Hippocampal formation (tissue), 2 donors: ENCODE data around the gene THRAP3.

ENCODE experiments used
- DNase-seq, 2 donors: peaks; one replicate each; lab custom pipeline; 2025; lab: John Stamatoyannopoulos, UW

The THRAP3 gene

GRCh38 chr1:36351227-36351977 is 127.2 kb downstream of the THRAP3 start:
- peak in 1 of 2 donors; percentile 6 for DNase-seq

GRCh38 chr1:36352125-36352909 is 128.1 kb downstream of the THRAP3 start:
- no peak for DNase-seq

DNA sequence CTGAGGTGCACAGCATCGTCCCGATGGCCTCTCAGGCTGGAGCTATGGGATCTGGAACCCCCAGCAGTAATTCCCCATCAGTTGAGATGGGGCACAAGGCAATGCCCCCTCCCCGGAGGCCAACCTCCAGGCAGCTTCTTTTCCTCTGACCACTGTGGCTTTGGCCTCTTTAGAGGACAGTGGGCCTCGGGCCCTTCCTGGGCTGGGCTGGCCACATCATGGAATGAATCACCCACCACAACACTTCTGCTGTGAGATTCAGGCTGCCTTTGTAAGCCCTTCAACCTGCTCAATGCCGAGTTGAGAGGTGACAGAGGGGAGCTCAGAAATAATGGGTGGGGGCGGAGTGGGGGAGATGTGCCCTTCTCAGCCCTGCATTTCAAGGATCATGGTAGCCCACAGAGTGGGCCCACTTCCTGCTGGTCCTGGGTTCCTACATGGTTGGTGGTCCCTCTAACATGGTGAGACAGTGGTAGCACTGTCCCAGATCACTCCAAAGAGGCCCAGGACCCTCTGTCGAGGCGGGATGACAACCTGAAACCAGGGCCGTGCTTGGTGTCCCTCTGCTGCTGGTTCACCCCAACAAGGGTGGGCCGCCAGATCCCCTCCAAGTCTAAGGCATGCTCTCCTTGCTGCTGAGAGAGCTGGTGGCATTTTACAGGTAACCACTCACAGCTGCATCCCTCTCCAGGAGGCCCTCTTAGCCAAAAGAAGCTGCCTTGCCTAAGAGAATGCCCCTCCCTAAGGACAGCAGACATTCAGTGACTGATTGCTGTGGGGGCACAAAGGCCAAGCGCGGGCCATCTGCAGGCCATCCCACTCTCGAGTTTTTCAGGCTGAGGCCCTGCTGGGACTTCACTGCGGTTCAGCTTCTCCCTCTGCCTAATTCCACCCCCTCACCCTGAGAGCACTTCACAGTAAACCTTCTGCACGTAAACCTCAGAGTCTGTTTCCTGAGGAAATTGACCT is 129.0 kb downstream of the THRAP3 start:
- DNase-seq = no peak

DNA sequence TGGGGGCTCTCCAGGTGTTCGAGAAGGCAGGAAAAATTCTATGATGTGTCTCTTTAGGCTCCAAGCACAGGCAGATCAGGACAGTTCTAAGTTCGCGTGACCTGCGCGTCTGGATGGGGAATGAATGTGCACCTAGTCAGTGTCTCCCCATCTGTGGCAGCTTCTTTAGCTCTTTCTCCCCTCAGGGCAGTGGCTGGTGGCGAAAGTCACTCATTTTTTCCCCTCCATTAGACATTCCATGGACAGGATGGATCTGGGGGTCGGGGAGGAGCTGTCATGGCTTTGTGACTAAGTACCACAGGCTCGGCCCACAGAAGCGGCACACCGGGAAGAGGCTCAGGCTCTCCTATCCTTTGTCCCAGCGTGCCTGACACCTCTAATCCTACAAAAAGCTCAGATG is 130.2 kb downstream of the THRAP3 start:
- no peak for DNase-seq
